AG10803 (cell line): Measurements from ENCODE around the gene GTPBP6.
"Not testable (repeated sequence)": the region's sequence is repeated elsewhere in the genome, so short reads cannot be mapped to it uniquely, and the experiment has no call there.

Source experiments
- DNase-seq: peaks from one replicate; pipeline ENCODE4 v3.0.0; 2010; ENCODE audit warnings: low read depth
- H3K4me3 ChIP-seq: 2 replicates; pipeline ENCODE4 v1.5.1; 2011; ENCODE audit warnings: mild to moderate bottlenecking, low read length, control low read depth
- CTCF ChIP-seq: conservative IDR thresholded peaks from 2 replicates; pipeline ENCODE4 v1.5.1; 2011; ENCODE audit warnings: mild to moderate bottlenecking, low read length, control low read depth, inconsistent platforms

GTPBP6 gene

GRCh38 chrX:355329-356050 is 36.9 kb upstream of the GTPBP6 start:
- no peak for DNase-seq
- no peak overlapping the region for H3K4me3 ChIP-seq
- TF ChIP-seq CTCF = no peak

- no peak for TF ChIP-seq CTCF
Observed at GRCh38 chrX:353566-354535, 35.3 kb upstream of the GTPBP6 start.

GRCh38 chrX:352582-353314 is 34.2 kb upstream of the GTPBP6 start:
- TF ChIP-seq CTCF = no peak
- H3K4me3 ChIP-seq = no peak overlapping the region
- DNase-seq = no peak

More at GRCh38 chrX:353566-354535, 35.3 kb upstream of the GTPBP6 start:
- DNase-seq = no peak
- no peak overlapping the region for H3K4me3 ChIP-seq

- no peak overlapping the region for H3K4me3 ChIP-seq
Observed at GRCh38 chrX:352181-352580, 33.6 kb upstream of the GTPBP6 start.

GRCh38 chrX:351736-352135 is 33.1 kb upstream of the GTPBP6 start:
- DNase-seq = no peak
- H3K4me3 ChIP-seq = no peak overlapping the region
- TF ChIP-seq CTCF = no peak

More at GRCh38 chrX:352181-352580, 33.6 kb upstream of the GTPBP6 start:
- TF ChIP-seq CTCF = no peak
- DNase-seq = no peak

- not testable (repeated sequence) for DNase-seq, H3K4me3 ChIP-seq
Observed at GRCh38 chrX:351324-351641, 32.7 kb upstream of the GTPBP6 start.
